Endothelial cell of umbilical vein (primary cell): Measurements from ENCODE around the gene TCEAL1. TPM values are rescaled to one million over a fixed set of nuclear protein-coding genes. Genes with fewer than 3 reads are reported as not detected.

ENCODE experiments used
- Bru-seq: library from RNA; stranded (reverse); fragments of 400-500 nt; gene quantifications from one replicate; lab custom pipeline; 2021; lab: Mats Ljungman, UMichigan
- BruChase-seq, 2 experiments: library from RNA; stranded (reverse); fragments of 400-500 nt; gene quantifications; one replicate each; lab custom pipeline; 2021; lab: Mats Ljungman, UMichigan
- BruUV-seq: library from RNA; stranded (reverse); fragments of 400-500 nt; replicated peaks from 2 replicates; lab custom pipeline; 2021; lab: Mats Ljungman, UMichigan
- CTCF ChIA-PET: fragments of 300-600, 350-600 bp; sonication (Branson Sonifier 250); formaldehyde crosslinking; loops from one replicate; lab custom pipeline; 2021; ENCODE audit warnings: antibody characterized with exemption, inconsistent platforms; lab: Charles Lee
- POLR2A ChIA-PET: fragments of 300-600, 350-600 bp; sonication (Branson Sonifier 250); formaldehyde crosslinking; loops from one replicate; lab custom pipeline; 2021; ENCODE audit warnings: antibody characterized with exemption, inconsistent platforms; lab: Charles Lee
- DNase-seq: peaks from one replicate; pipeline ENCODE4 v3.0.0-alpha.2; 2011; ENCODE audit warnings: low read depth, low spot score
- FAIRE-seq: peaks from 2 replicates; lab custom pipeline; 2011; peaks lifted over from hg19 to GRCh38; lab: Jason Lieb, UNC
- H2AFZ ChIP-seq: 2 replicates; pipeline ENCODE4 v1.6.0; 2012; ENCODE audit warnings: low read depth, low read length, control low read depth, inconsistent platforms
- H3K27ac ChIP-seq: 2 replicates; pipeline ENCODE4 v1.5.1; 2011; ENCODE audit warnings: low read depth, mild to moderate bottlenecking, control low read depth, low read length, moderate library complexity; ENCODE audit not compliant: insufficient read depth
- H3K27me3 ChIP-seq, 2 experiments: 2 replicates each; pipeline versions ENCODE4 v1.6.0 to v1.6.1; 2011; ENCODE audit warnings: low read length in 2 of 2, mixed read lengths in 1 of 2; ENCODE audit not compliant: control insufficient read depth in 2 of 2, insufficient read depth in 2 of 2
- H3K36me3 ChIP-seq, 2 experiments: 2 replicates in 1 of 2; 3 replicates in 1 of 2; pipeline ENCODE4 v1.5.1; 2011; ENCODE audit warnings: low read length in 2 of 2, mild to moderate bottlenecking in 1 of 2, moderate library complexity in 1 of 2; ENCODE audit not compliant: control insufficient read depth in 2 of 2, insufficient read depth in 2 of 2; ENCODE audit errors: extremely low read depth in 1 of 2
- H3K4me1 ChIP-seq: 3 replicates; pipeline ENCODE4 v1.5.1; 2011; ENCODE audit warnings: mild to moderate bottlenecking, low read length; ENCODE audit not compliant: control insufficient read depth, insufficient read depth; ENCODE audit errors: extremely low read depth
- H3K4me2 ChIP-seq: 2 replicates; pipeline ENCODE4 v1.6.1; 2011; ENCODE audit warnings: low read length, control low read depth, mixed read lengths; ENCODE audit not compliant: insufficient read depth
- H3K4me3 ChIP-seq, 3 experiments: fragments of 200-600 bp in 1 of 3; sonication (generic), shearing (Covaris generic) in 1 of 3; replicated peaks in 1 of 3; 2 replicates each; pipeline ENCODE4 v1.5.1; 2011 to 2016; ENCODE audit warnings: control low read depth in 3 of 3, low read length in 3 of 3, mild to moderate bottlenecking in 2 of 3, inconsistent platforms in 1 of 3, low read depth in 1 of 3, moderate library complexity in 1 of 3; ENCODE audit not compliant: insufficient read depth in 1 of 3
- H3K79me2 ChIP-seq: 2 replicates; pipeline ENCODE4 v1.6.0; 2012; ENCODE audit warnings: low read length, inconsistent platforms; ENCODE audit not compliant: control insufficient read depth, insufficient read depth
- H3K9ac ChIP-seq: replicated peaks from 2 replicates; pipeline ENCODE3; 2011; ENCODE audit warnings: low read length, control low read depth; ENCODE audit not compliant: insufficient read depth; ENCODE audit errors: extremely low read depth
- H3K9me1 ChIP-seq: replicated peaks from 3 replicates; pipeline ENCODE4 v1.6.0; 2011; ENCODE audit warnings: mild to moderate bottlenecking, low read length; ENCODE audit not compliant: control insufficient read depth, insufficient read depth; ENCODE audit errors: extremely low read depth
- H3K9me3 ChIP-seq: replicated peaks from 2 replicates; pipeline ENCODE4 v1.5.1; 2012; ENCODE audit warnings: low read length, inconsistent platforms; ENCODE audit not compliant: control insufficient read depth, insufficient read depth
- H4K20me1 ChIP-seq: replicated peaks from 2 replicates; pipeline ENCODE3; 2011; ENCODE audit warnings: mild to moderate bottlenecking, low read length; ENCODE audit not compliant: control insufficient read depth, insufficient read depth; ENCODE audit errors: extremely low read depth
- EZH2 ChIP-seq: IDR thresholded peaks from 2 replicates; pipeline ENCODE4 v1.6.1; 2012; ENCODE audit warnings: borderline replicate concordance, low read depth, mild to moderate bottlenecking, moderate library complexity, low read length, inconsistent platforms; ENCODE audit not compliant: severe bottlenecking
- FOS ChIP-seq: IDR thresholded peaks from 2 replicates; pipeline ENCODE4 v1.6.1; 2011; ENCODE audit warnings: mild to moderate bottlenecking, low read length, moderate library complexity, borderline replicate concordance; ENCODE audit not compliant: insufficient read depth
- MAX ChIP-seq: IDR thresholded peaks from 2 replicates; pipeline ENCODE4 v1.6.1; 2011; ENCODE audit not compliant: insufficient read depth, insufficient read length
- POLR2AphosphoS5 ChIP-seq: IDR thresholded peaks from 2 replicates; pipeline ENCODE4 v1.6.1; 2012; ENCODE audit warnings: low read depth, mild to moderate bottlenecking, control low read depth, low read length, moderate library complexity; ENCODE audit not compliant: insufficient read depth
- dilution Hi-C: fragments of 300-500 bp; cut with MboI; formaldehyde crosslinking; loops from one replicate; pipeline ENCODE4 v1.15.0; 2019; ENCODE audit warnings: low sequenced_read_pairs; ENCODE audit not compliant: extremely low pct_ligation_motif_present
- intact Hi-C: fragments of 100-400 bp; cut with micrococcal nuclease; formaldehyde crosslinking; loops from one replicate; pipeline ENCODE4 v1.10.0; 2022
- long read RNA-seq: library from polyadenylated mRNA; stranded (forward); transcript quantifications from one replicate; pipeline ENCODE4 v2.0.0, GENCODE V29; 2021
- polyA minus RNA-seq, 3 experiments: library from RNA; depleted of rRNA, polyadenylated mRNA; stranded (reverse); fragments of >200 nt; gene quantifications; 1 replicate in 1 of 3; 2 replicates in 2 of 3; pipeline ENCODE4 v1.2.3, GENCODE V29; 2011
- polyA plus RNA-seq, 4 experiments: library from polyadenylated mRNA; depleted of rRNA in 3 of 4; stranded (reverse) in 3 of 4; unstranded in 1 of 4; fragments of >200 nt; gene quantifications; 2 replicates each; pipeline versions ENCODE4 v1.2.1 to v1.2.3, GENCODE V29; 2011 to 2012; ENCODE audit warnings: missing spikeins in 1 of 4
- total RNA-seq: library from RNA; stranded (reverse); gene quantifications from 2 replicates; pipeline ENCODE4 v1.2.3, GENCODE V29; 2021

TCEAL1 gene
- total RNA-seq = 14.6 and 18.5 TPM in 2 replicates
- polyA plus RNA-seq = 12.8 and 18.6 TPM in 2 replicates
- 27.8 and 28.0 TPM in 2 replicates for polyA plus RNA-seq (2011; cell fraction: cytosol; rRNA removed)
- 19.5 and 25.9 TPM in 2 replicates for polyA plus RNA-seq (2011; cell fraction: nucleus; rRNA removed)
- polyA plus RNA-seq (2012) = 14.8 and 20.1 TPM in 2 replicates
- 5.7 and 8.6 TPM in 2 replicates for polyA minus RNA-seq
- 7.0 TPM for polyA minus RNA-seq (2011; cell fraction: cytosol; rRNA and poly(A)+ RNA removed)
- 2.9 and 3.2 TPM in 2 replicates for polyA minus RNA-seq (2011; cell fraction: nucleus; rRNA and poly(A)+ RNA removed)
- percentile 58 among the genes with signal in this experiment for Bru-seq, nascent RNA
- BruChase-seq, experiment 1, labeled RNA remaining after a 6-hour chase = percentile 92 among the genes with signal in this experiment
- BruChase-seq, experiment 2, labeled RNA remaining after a 2-hour chase = percentile 81 among the genes with signal in this experiment
- long read RNA-seq, transcript TCEAL1-203 (3 exons, 721 nt) = major isoform, 7 of 31 reads
- long read RNA-seq, partial matches to known transcripts = 7 of 31 reads
- long read RNA-seq, other reads (novel, unspliced or antisense) = 15 of 31 reads

- BruUV-seq = TSS peak; percentile 82
- intact Hi-C loops (loop anchor here (1.0 to 2.0 kb wide), 3 partner anchors 22 to 95 kb away; partner anchors contain the start of genes TCEAL3 and TCEAL4), dilution Hi-C loops (no loop called here)
- FAIRE-seq (peak; percentile 87), DNase-seq (peak; percentile 62)
- ChIA-PET CTCF (interaction anchor here (1.6 to 2.1 kb wide), 2 partner anchors 12 to 57 kb away, joined by 6 to 8 read pairs; no protein-coding TSS in a partner anchor), POLR2A (interaction anchor here (0.7 to 1.0 kb wide), 2 partner anchors 21 to 51 kb away, joined by 3 to 4 read pairs; partner anchors contain the start of gene TCEAL3)
- H4K20me1 ChIP-seq = no peaks in the 10 kb centered on the region
- H3K79me2 ChIP-seq = peaks cover 4% of the 10 kb centered on the region
- peak within 1 kb of the TSS; percentile 79 for H3K9ac ChIP-seq
- peak within 1 kb of the TSS; percentile 32 to 88 (median 80) for H3K4me3 ChIP-seq
- H3K4me1 ChIP-seq = peaks cover 23% of the 10 kb centered on the region
- H2AFZ ChIP-seq = peak within 1 kb of the TSS; percentile 91
- H3K9me3 ChIP-seq = no peaks in the 10 kb centered on the region
- no peaks in the 10 kb centered on the region for H3K27me3 ChIP-seq
- peak within 1 kb of the TSS; percentile 60 for H3K4me2 ChIP-seq
- TF ChIP-seq EZH2 = no peak
- TF ChIP-seq FOS = no peak
- TF ChIP-seq POLR2AphosphoS5 = no peak
- TF ChIP-seq MAX = peak; percentile 80
- H3K27ac ChIP-seq = peak within 1 kb of the TSS; percentile 78
- H3K9me1 ChIP-seq = no peaks in the 10 kb centered on the region
- H3K36me3 ChIP-seq = no peaks in the 10 kb centered on the region
Measured at GRCh38 chrX:103628386-103629317, at the start of gene TCEAL1. TSS of gene TCEAL1 (plus strand) at chrX:103628975. CDS start at chrX:103629917, 942 bp downstream.
